ENCODE measurements around the gene SLC25A48. TPM values are rescaled to one million over a fixed set of nuclear protein-coding genes. Genes with fewer than 3 reads are reported as not detected.

Gene SLC25A48
- total and polyA plus RNA-seq, 2 donors: 0.05 to 0.25 TPM

DNA sequence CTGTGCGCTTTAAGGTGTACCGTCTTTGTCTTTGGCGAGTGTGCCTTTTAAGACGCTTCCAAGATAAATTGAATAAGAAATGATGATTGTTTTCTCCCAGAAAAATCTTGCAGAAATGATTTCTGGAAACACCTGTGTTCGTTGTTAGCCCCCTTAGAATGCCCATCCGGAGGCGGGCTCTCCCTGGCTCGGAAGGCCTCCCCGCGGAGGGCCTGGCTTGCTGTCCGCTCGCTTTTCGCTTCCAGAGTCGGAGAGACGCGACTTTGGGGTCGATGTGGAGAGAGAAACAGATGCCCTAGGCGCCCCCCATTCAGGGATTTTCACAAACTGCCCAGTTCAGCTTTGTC lies 96.5 kb downstream of the SLC25A48 start:
- no peaks in the 10 kb centered on the region for H3K4me1 ChIP-seq (ENCODE audit: control insufficient read depth in 2 of 2, insufficient read depth in 2 of 2, low read length in 2 of 2)
- 20% methylated on average over 18 of the region's 18 CpGs for WGBS
- no peak overlapping the region for H3K4me3 ChIP-seq (ENCODE audit: low read length in 2 of 2)
- H3K27me3 ChIP-seq (ENCODE audit: control insufficient read depth in 2 of 2, insufficient read depth in 1 of 2, low read length in 1 of 2): peaks cover 23 to 36% of the 10 kb centered on the region in 2 donors
- H3K9me3 ChIP-seq (ENCODE audit: control insufficient read depth in 2 of 2, insufficient read depth in 1 of 2, low read length in 1 of 2): no peaks in the 10 kb centered on the region
- no peak for DNase-seq (ENCODE audit: low read depth in 6 of 9, low spot score in 9 of 9)
- H3K36me3 ChIP-seq (ENCODE audit: control insufficient read depth in 2 of 2, insufficient read depth in 2 of 2, low read length in 1 of 2): no peaks in the 10 kb centered on the region
- no peak overlapping the region for H3K27ac ChIP-seq (ENCODE audit: low read depth in 1 of 2, low read length in 1 of 2)

DNA sequence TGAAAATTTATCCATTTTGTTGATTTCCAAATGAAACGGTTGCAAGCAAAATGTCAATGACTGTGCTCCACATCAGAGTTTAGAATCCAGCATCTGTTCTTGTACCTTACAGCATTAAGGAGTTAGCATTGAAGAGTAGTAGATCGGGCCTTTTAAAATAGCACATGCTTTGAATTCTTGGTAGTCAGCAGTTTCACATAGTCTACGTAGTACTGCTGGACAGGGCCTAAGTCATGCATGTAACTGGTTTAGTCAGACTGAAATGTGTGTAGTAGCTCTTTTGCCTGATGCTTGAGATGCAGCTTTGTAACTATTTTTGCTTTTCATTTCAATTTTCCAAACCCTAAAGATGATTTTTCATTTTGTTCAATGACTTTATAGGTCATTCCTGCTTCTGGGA lies 100.5 kb downstream of the SLC25A48 start:
- no peak for DNase-seq (ENCODE audit: low read depth in 6 of 9, low spot score in 9 of 9)
- Histone ChIP-seq H3K27me3 (ENCODE audit: control insufficient read depth in 2 of 2, insufficient read depth in 1 of 2, low read length in 1 of 2) (peaks cover 21 to 29% of the 10 kb centered on the region in 2 donors), H3K4me1 (ENCODE audit: control insufficient read depth in 2 of 2, insufficient read depth in 2 of 2, low read length in 2 of 2) (no peaks in the 10 kb centered on the region), H3K4me3 (ENCODE audit: low read length in 2 of 2) (no peak overlapping the region), H3K27ac (ENCODE audit: low read depth in 1 of 2, low read length in 1 of 2) (no peak overlapping the region), H3K9me3 (ENCODE audit: control insufficient read depth in 2 of 2, insufficient read depth in 1 of 2, low read length in 1 of 2) (no peaks in the 10 kb centered on the region), H3K36me3 (ENCODE audit: control insufficient read depth in 2 of 2, insufficient read depth in 2 of 2, low read length in 1 of 2) (no peaks in the 10 kb centered on the region)
- WGBS: 90% methylated on average over 3 of the region's 3 CpGs

DNA sequence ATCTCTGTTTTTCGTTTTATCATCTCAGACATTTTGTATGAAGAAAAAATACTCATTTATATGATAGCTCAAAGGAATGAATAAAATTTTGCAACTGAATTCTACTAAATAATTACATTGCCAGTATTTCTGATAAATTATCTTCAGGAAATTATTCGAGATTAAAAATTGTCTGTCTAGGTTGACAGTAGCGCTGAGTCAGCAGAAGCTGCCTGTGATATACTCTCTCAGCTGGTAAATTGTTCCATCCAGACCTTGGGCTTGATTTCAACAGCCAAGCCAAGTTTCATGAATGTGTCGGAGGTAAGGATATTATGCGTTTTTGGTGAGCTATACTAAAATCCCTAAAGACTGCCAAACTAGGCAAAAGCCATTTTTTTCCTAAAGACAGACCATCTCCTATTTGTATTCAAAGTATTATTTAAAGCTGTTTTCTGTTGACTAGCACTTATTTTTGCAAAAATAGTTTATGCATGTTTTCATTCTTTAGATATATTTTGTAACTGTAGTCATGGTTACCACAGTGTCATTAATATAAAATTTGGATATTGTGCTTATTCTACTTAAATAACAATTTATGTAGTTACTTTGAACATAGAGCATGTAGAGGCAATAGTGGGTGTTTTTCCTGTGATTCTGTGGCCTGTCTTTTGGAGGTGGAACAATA lies 102.9 kb downstream of the SLC25A48 start:
- 92% methylated on average over 5 of the region's 5 CpGs for whole genome bisulfite sequencing
- H3K9me3 ChIP-seq (ENCODE audit: control insufficient read depth in 2 of 2, insufficient read depth in 1 of 2, low read length in 1 of 2): no peaks in the 10 kb centered on the region
- no peak for DNase-seq (ENCODE audit: low read depth in 6 of 9, low spot score in 9 of 9)
- no peak overlapping the region for H3K4me3 ChIP-seq (ENCODE audit: low read length in 2 of 2)
- no peaks in the 10 kb centered on the region for H3K36me3 ChIP-seq (ENCODE audit: control insufficient read depth in 2 of 2, insufficient read depth in 2 of 2, low read length in 1 of 2)
- H3K27me3 ChIP-seq (ENCODE audit: control insufficient read depth in 2 of 2, insufficient read depth in 1 of 2, low read length in 1 of 2): peaks cover 2 to 8% of the 10 kb centered on the region in 2 donors
- H3K27ac ChIP-seq (ENCODE audit: low read depth in 1 of 2, low read length in 1 of 2): no peak overlapping the region
- no peaks in the 10 kb centered on the region for H3K4me1 ChIP-seq (ENCODE audit: control insufficient read depth in 2 of 2, insufficient read depth in 2 of 2, low read length in 2 of 2)

Other genes starting within 250 kb of the SLC25A48 start
- gene IL9, start 61.2 kb downstream of the SLC25A48 start, total RNA-seq: 0.52 TPM
- 2.7 TPM for gene IL9, start 61.2 kb downstream of the SLC25A48 start, polyA plus RNA-seq
- gene LECT2, start 120.3 kb downstream of the SLC25A48 start, total RNA-seq: not detected
- not detected for gene LECT2, start 120.3 kb downstream of the SLC25A48 start, polyA plus RNA-seq
- gene TGFBI, start 194.3 kb downstream of the SLC25A48 start, total RNA-seq: 76.8 TPM
- gene TGFBI, start 194.3 kb downstream of the SLC25A48 start, polyA plus RNA-seq: 294 TPM